HG02840 (cell line): Measurements from ENCODE around the gene ZNF287.
"Not testable (repeated sequence)": the region's sequence is repeated elsewhere in the genome, so short reads cannot be mapped to it uniquely, and the experiment has no call there.

Source experiments
- ATAC-seq: cut with Tn5 transposase; IDR thresholded peaks from one replicate; pipeline ENCODE4 v1.9.1; 2021; ENCODE audit warnings: mild to moderate bottlenecking, moderate library complexity, moderate number of reproducible peaks; ENCODE audit not compliant: unreplicated experiment, low FRiP score

The ZNF287 gene

GRCh38 chr17:16568541-16569357 is at the start of gene ZNF287:
ZNF287 (minus strand) TSS chr17:16569204; CDS start chr17:16567731, 1,473 bp downstream.
- peak; percentile 84 for ATAC-seq

GRCh38 chr17:16617481-16618060 is 48.6 kb upstream of the ZNF287 start:
- ATAC-seq = no peak

DNA sequence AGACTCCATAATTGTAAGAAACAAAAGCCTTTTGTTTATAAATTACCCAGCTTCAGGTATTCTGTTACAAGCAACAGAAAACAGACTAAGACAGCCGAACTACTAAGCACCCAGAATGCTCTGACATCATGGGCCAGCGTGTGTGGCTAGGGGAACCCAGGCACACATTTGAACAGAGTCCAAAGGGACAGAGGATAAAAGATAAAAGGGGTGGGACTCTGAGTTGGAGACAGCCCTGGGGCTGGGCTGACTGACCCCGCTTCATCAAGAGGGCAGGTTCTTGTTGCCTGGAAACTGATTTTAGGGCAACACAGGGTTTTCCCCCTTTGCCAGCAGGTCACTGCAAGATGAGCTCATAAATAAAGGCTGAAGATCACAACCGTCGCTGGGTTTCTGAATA is 30.5 kb upstream of the ZNF287 start:
- no peak for ATAC-seq

- no peak for ATAC-seq
These were observed 24.5 kb upstream of the ZNF287 start for GRCh38 chr17:16593356-16594102.

DNA sequence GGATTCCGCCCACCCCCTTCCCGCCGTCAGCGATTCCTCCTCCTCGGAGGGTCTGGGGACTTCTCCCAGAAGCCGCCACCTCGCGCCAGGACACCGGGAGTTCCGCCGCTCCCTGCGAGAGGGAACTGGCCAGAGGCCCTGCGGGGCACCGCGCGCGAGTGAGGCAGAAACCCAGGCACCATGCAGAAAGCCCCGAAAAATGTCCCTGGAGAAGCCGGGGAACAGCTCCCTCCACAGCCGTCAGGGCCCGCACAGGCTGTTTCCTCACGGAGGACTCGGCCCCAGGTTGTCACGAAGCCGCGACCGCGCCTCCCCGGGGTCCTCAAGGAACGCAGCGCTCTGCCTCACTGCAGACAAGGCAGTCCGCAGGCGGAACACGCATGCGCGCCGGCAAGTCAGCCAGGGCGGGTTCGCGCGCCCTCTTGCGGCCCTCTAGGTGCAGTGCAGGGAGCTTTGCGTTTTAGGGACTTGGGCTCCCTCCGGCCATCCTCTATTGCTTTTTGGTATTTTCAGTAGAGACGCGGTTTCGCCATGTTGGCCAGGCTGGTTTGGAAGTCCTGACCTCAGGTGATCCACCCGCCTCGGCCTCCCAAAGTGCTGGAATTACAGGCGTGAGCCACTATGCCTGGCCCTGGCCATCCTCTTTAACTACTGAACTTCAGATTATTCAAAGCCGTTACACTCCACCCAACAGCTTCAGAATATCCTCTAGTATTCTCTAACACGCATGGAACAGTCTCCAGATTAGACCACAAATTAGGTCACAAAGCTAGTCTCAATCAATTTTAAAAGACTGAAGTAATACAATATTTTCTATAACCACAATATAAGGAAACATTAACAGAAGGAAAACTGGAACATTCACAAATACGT is 20.3 kb upstream of the ZNF287 start:
- ATAC-seq = peak; percentile 78

DNA sequence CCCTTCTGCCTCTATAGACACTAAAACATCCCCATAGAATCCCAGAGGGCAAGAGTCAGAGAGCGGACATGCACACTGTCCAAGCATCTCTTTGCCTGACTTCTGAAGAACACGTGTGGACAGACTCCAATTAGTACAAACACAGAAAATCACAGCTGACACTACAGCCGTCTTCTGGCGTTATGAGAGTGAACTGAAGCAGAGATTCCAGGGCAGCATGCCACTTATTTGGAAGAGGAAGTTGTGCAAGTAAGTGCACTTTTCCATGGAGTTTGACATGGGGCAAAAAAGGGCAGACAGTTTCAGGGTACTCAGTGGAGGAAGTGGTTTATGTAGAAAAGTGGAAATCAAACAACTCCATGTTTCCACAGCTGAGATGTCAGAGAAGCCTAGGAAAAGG is 16.8 kb upstream of the ZNF287 start:
- ATAC-seq = no peak

GRCh38 chr17:16584273-16584995 is 15.4 kb upstream of the ZNF287 start:
- ATAC-seq = no peak

- ATAC-seq = no peak
These were observed 14.8 kb upstream of the ZNF287 start for GRCh38 chr17:16583781-16584180.

DNA sequence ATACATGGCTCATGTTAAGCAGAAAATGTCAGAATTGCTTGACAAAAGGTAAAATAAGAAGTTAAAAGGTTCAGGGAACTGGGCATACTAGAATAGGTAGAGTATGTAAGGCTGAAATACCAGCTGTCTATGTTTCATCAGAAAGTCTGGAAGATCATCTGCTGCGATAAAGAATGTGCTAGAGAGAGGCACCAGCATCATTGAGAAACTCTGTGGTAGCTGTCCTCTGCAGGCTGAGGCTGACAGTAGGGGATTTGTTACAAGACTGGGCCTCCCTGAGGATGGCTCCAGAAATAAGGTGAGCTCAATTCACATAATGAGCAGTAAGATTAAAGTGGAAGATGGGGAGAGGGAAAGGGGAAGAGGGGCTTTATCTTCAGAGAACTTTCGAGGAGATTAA is 4.5 kb upstream of the ZNF287 start:
- ATAC-seq = no peak

DNA sequence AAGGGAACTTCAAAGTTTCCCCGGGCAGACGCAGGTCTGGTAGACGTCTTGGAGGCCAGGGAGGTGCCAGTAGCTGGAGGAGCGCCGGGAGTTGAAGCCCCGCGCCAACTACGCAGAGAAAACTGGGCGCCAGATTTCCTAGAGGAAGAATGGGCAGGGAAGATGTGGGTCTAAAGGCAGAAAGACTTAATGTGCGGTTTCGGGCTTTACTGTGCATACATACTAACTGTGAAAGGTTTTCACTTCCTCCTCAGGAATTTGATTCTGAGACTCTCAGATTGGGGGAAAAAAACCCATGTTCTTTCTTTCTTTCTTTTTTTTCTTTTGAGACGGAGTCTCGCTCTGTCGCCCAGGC is 331 bp upstream of the ZNF287 start:
- ATAC-seq = no peak

DNA sequence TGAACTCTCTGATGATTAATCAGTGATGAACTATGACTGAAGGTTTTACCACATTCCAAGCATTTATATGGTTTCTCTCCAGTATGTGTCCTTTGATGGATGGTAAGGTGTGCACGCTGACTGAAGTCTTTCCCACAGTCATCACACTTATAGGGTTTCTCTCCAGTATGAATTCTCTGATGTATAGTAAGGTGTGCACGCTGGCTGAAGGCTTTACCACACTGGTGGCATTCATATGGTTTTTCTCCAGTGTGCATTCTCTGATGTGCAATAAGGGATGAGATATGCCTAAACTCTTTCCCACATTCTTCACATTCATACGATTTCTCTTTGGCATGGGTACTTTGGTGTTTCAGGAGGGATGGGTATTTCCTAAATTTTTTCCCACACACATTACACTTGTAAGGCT is 16.4 kb downstream of the ZNF287 start:
- no peak for ATAC-seq

GRCh38 chr17:16551878-16552636 is 16.9 kb downstream of the ZNF287 start:
- ATAC-seq = no peak

GRCh38 chr17:16537130-16537458 is 31.9 kb downstream of the ZNF287 start:
- ATAC-seq = no peak

- ATAC-seq = no peak
These were observed 34.8 kb downstream of the ZNF287 start for GRCh38 chr17:16534236-16534635.

GRCh38 chr17:16529906-16530305 is 39.1 kb downstream of the ZNF287 start:
- ATAC-seq = no peak

GRCh38 chr17:16527298-16527697 is 41.7 kb downstream of the ZNF287 start:
- no peak for ATAC-seq

DNA sequence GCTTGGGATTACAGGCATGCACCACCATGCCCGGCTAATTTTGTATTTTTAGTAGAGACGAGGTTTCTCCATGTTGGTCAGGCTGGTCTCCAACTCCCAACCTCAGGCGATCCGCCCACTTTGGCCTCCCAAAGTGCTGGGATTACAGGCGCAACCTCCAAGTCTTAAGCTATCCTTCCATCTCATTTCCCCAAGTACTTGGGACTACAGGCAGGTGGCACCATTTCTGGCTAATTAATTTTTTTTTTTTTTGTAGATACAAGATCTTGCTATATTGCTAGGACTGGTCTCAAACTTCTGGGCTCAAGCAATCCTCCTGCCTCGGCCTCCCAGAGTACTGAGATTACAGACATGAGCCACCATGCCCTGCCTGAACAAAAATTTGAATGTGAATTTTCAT is 43.4 kb downstream of the ZNF287 start:
- not testable (repeated sequence) for ATAC-seq

GRCh38 chr17:16521070-16521727 is 47.8 kb downstream of the ZNF287 start:
- no peak for ATAC-seq

- ATAC-seq = no peak
These were observed 50.0 kb downstream of the ZNF287 start for GRCh38 chr17:16519021-16519420.
